Heart left ventricle (tissue), 16 donors: ENCODE measurements around the gene INTS6L. TPM values are rescaled to one million over a fixed set of nuclear protein-coding genes. Genes with fewer than 3 reads are reported as not detected.

ENCODE experiments used
- ATAC-seq, 4 donors: fragments of 200-7000 bp; cut with Tn5 transposase; one replicate each; pipeline ENCODE4 v1.9.1; 2020 to 2022; ENCODE audit warnings: moderate library complexity in 4 of 4, mild to moderate bottlenecking in 3 of 4, moderate number of reproducible peaks in 1 of 4
- DNase-seq, 5 donors: peaks; one replicate each; pipeline ENCODE4 v3.0.0-alpha.2; 2020
- H3K27ac ChIP-seq, 12 donors: fragments of 200-600 bp; sonication (generic) in 4 of 12; one replicate each; pipeline versions ENCODE4 v1.5.0 to v1.8.0; 2016 to 2022; ENCODE audit warnings: mild to moderate bottlenecking in 2 of 12
- H3K27me3 ChIP-seq, 9 donors: fragments of 200-600 bp; sonication (generic) in 2 of 9; one replicate each; pipeline versions ENCODE4 v1.5.1 to v1.8.0; 2016 to 2022; ENCODE audit warnings: mild to moderate bottlenecking in 3 of 9
- H3K36me3 ChIP-seq, 9 donors: fragments of 200-600 bp; sonication (generic) in 2 of 9; one replicate each; pipeline versions ENCODE4 v1.5.0 to v1.8.0; 2018 to 2022; ENCODE audit warnings: mild to moderate bottlenecking in 2 of 9
- H3K4me1 ChIP-seq, 12 donors: fragments of 200-600 bp; sonication (generic) in 4 of 12; one replicate each; pipeline versions ENCODE4 v1.5.0 to v1.8.0; 2016 to 2022; ENCODE audit warnings: mild to moderate bottlenecking in 3 of 12
- H3K4me3 ChIP-seq, 12 donors: fragments of 200-600 bp; sonication (generic) in 4 of 12; one replicate each; pipeline versions ENCODE4 v1.5.0 to v1.8.0; 2017 to 2022; ENCODE audit warnings: mild to moderate bottlenecking in 9 of 12, moderate library complexity in 4 of 12
- H3K9me3 ChIP-seq, 12 donors: fragments of 200-600 bp; sonication (generic) in 4 of 12; one replicate each; pipeline versions ENCODE4 v1.5.0 to v1.8.0; 2016 to 2022; ENCODE audit warnings: mild to moderate bottlenecking in 1 of 12
- POLR2A ChIP-seq, 2 donors: fragments of 450-650 bp; IDR thresholded peaks; one replicate each; pipeline ENCODE4 v1.6.1; 2017; ENCODE audit warnings: antibody characterized with exemption in 2 of 2, mild to moderate bottlenecking in 2 of 2, moderate library complexity in 2 of 2
- WGBS, 4 donors: extraction: QIAGEN DNeasy Blood & Tissue Kit in 2 of 4; methylation state at CpG; one replicate each; pipeline versions ENCODE4 v1.1.5 to v1.1.7; 2013 to 2018; 5-methylcytosine and 5-hydroxymethylcytosine counted together
- intact Hi-C, 10 donors: fragments of 100-400 bp; cut with DNase I; formaldehyde crosslinking; loops; one replicate each; pipeline versions ENCODE4 v1.11.1 to v1.14.2; 2022
- polyA plus RNA-seq, 2 donors: library from polyadenylated mRNA; stranded (reverse); fragments of 200-250 nt; gene quantifications; one replicate each; pipeline ENCODE4 v1.2.3, GENCODE V29; 2013
- total RNA-seq, 9 donors: library from RNA; depleted of rRNA in 2 of 9; stranded (reverse); fragments of >200 nt in 2 of 9; fragmentation: NEBNext Ultra II Directional in 3 of 9; extraction: Animal tissue kit (Norgen Biotek cat#: 25700) in 3 of 9; gene quantifications; one replicate each; pipeline versions ENCODE4 v1.1.0 to v1.2.4, GENCODE V29; 2016 to 2023
- TF ChIP-seq, protein P1 (sequence below), 12 donors: fragments of 200-600 bp; sonication (generic) in 4 of 12; IDR thresholded peaks; one replicate each; pipeline versions ENCODE4 v1.5.0 to v1.8.0; 2018 to 2022; ENCODE audit warnings: antibody characterized with exemption in 12 of 12, mild to moderate bottlenecking in 5 of 12
- donor health status: ischemic (EF 13 %, LVEDD 7.1; RV severe dilation, severe dysfunction).
- donor health status: healthy with polysubstance abuse.
- donor health status: DM: no; HTN: yes; CAD: no.
- donor health status: DM: no; HTN: no; CAD: no.
- donor health status: ischemic (EF 25% LVEDD 6.9; RV normal size, moderate dysfunction).
- donor health status: ischemic (EF 25% LVEDD 5.7; RV mildly dilated, moderate dysfunction).
- donor health status: healthy.
- donor health status: DM: yes; HTN: yes; CAD: no.
- donor health status: ischemic (EF 35%, LVEDD 5.7; RV mildly dilated, moderate dysfunction).
- donor health status: nonischemic (EF 11% LVEDD 7.7; RV severe dilation, severe dysfunction).
- donor health status: DM: yes; HTN: yes; CAD: no.
- donor health status: PGD.
- donor health status: ischemic (EF 29% LVEDD 5.4; RV normal size, mild dysfunction).
- donor health status: nonischemic (EF 23%, LVEDD 6.1; RV moderate dilation, normal function).

INTS6L gene
- total and polyA plus RNA-seq, 11 donors, result 1.4 to 5.9 (median 2.6) TPM

GRCh38 chrX:135490979-135491514, 29.4 kb upstream of the INTS6L start:
- TF ChIP-seq POLR2A (IDR thresholded peaks at IDR 0.05), result no peak
- TF ChIP-seq, protein P1, sequence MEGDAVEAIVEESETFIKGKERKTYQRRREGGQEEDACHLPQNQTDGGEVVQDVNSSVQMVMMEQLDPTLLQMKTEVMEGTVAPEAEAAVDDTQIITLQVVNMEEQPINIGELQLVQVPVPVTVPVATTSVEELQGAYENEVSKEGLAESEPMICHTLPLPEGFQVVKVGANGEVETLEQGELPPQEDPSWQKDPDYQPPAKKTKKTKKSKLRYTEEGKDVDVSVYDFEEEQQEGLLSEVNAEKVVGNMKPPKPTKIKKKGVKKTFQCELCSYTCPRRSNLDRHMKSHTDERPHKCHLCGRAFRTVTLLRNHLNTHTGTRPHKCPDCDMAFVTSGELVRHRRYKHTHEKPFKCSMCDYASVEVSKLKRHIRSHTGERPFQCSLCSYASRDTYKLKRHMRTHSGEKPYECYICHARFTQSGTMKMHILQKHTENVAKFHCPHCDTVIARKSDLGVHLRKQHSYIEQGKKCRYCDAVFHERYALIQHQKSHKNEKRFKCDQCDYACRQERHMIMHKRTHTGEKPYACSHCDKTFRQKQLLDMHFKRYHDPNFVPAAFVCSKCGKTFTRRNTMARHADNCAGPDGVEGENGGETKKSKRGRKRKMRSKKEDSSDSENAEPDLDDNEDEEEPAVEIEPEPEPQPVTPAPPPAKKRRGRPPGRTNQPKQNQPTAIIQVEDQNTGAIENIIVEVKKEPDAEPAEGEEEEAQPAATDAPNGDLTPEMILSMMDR (IDR thresholded peaks at IDR 0.05), result no peak
- H3K27ac ChIP-seq, result no peak overlapping the region
- ATAC-seq (no peak), DNase-seq (no peak)
- intact Hi-C loops, result loop anchor here in 1 of 10 donors (10.0 kb wide), 1 partner anchor 84 kb away; no protein-coding TSS in a partner anchor
- H3K27me3 ChIP-seq, result peaks cover 0 to 3% (median 0%) of the 10 kb centered on the region in 9 donors
- H3K4me3 ChIP-seq, result no peak overlapping the region
- WGBS, 4 donors, result 52 to 84% (median 69%) methylated on average over 4 of the region's 4 CpGs
- H3K9me3 ChIP-seq, result no peaks in the 10 kb centered on the region
- H3K36me3 ChIP-seq, result no peaks in the 10 kb centered on the region
- no peaks in the 10 kb centered on the region for H3K4me1 ChIP-seq

DNA sequence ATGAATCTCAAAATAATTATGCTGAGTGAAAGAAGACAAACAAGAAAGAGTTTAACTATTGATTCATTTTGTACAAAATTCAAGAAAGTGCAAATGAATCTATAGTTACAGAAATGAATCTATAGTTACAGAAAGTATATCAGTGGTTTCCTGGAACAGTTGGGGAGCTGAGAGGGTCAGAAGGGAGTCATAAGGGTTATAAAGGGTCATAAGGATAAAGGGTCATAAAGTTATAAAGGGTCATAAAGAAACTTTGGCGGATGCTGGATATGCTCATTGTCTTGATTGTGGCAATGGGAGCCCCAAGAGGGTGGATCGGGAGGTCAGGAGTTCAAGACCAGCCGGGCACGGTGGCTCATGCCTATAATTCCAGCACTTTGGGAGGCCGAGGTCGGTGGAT, 26.0 kb upstream of the INTS6L start:
- DNase-seq (no peak), ATAC-seq (no peak)
- Histone ChIP-seq H3K27me3 (peaks cover 0 to 14% (median 0%) of the 10 kb centered on the region in 9 donors), H3K36me3 (no peaks in the 10 kb centered on the region), H3K27ac (no peak overlapping the region), H3K4me1 (no peaks in the 10 kb centered on the region), H3K4me3 (no peak overlapping the region), H3K9me3 (no peaks in the 10 kb centered on the region)
- TF ChIP-seq, protein P1 (IDR thresholded peaks at IDR 0.05), result no peak
- TF ChIP-seq POLR2A (IDR thresholded peaks at IDR 0.05), result no peak
- WGBS, 4 donors, result 80 to 94% (median 89%) methylated on average over 6 of the region's 6 CpGs
- intact Hi-C loops, result loop anchor here in 1 of 10 donors (10.0 kb wide), 1 partner anchor 80 kb away; no protein-coding TSS in a partner anchor

DNA sequence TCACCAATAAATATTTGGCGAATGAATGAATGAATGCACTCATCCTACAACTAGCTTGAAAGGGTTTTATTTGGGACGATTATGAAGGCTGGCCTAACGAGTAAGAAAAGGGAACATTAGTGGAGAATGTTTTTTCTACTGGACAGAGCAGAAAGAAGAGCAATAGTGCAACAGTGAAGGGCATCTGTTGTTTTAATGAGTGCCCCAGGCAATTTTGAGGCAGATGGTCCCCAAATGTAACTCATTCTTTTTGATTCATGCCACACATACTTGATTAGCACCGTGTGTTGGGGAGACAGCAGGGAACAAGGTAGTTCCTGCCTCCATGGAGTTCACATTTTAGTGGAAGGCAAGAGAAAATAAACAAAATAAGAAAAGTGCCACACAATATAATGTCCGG, 22.7 kb upstream of the INTS6L start:
- Histone ChIP-seq H3K4me3 (no peak overlapping the region), H3K36me3 (no peaks in the 10 kb centered on the region), H3K9me3 (no peaks in the 10 kb centered on the region), H3K27ac (no peak overlapping the region), H3K4me1 (no peaks in the 10 kb centered on the region), H3K27me3 (peaks cover 0 to 14% (median 0%) of the 10 kb centered on the region in 9 donors)
- no peak for DNase-seq
- WGBS, 4 donors, result 60 to 92% (median 74%) methylated on average over 5 of the region's 5 CpGs
- ATAC-seq, result no peak
- no peak for TF ChIP-seq POLR2A (IDR thresholded peaks at IDR 0.05)
- TF ChIP-seq, protein P1 (IDR thresholded peaks at IDR 0.05), result no peak
- intact Hi-C loops, result loop anchor here in 1 of 10 donors (10.0 kb wide), 1 partner anchor 77 kb away; no protein-coding TSS in a partner anchor

DNA sequence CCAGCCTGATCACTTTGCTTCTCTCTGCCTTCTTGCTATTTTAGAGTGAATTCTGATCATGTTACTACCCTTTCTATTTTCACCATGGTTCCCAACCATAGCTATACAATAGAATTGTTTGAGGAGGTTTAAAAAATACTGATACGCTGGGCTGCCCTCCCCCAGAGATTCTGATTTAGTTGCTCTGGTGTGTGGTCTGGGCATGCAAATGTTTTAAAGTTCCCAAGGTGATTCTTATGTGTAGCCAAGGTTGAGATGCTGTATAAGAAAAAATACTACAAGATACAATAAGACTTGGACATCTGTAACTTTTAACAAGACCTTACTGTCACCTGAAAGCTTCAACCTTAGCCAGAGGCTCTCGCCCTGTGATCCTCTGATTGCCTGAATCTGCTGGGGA, 22.2 kb upstream of the INTS6L start:
- no peak for TF ChIP-seq POLR2A (IDR thresholded peaks at IDR 0.05)
- TF ChIP-seq, protein P1 (IDR thresholded peaks at IDR 0.05), result no peak
- ATAC-seq (no peak), DNase-seq (no peak)
- Histone ChIP-seq H3K4me3 (no peak overlapping the region), H3K36me3 (no peaks in the 10 kb centered on the region), H3K4me1 (no peaks in the 10 kb centered on the region), H3K9me3 (no peaks in the 10 kb centered on the region), H3K27ac (no peak overlapping the region), H3K27me3 (peaks cover 0 to 14% (median 0%) of the 10 kb centered on the region in 9 donors)
- intact Hi-C loops, result loop anchor here in 1 of 10 donors (10.0 kb wide), 1 partner anchor 77 kb away; no protein-coding TSS in a partner anchor
- WGBS, 4 donors, result 65 to 99% (median 84%) methylated on average over 2 of the region's 2 CpGs
